ENCODE results near the gene CCM2. TPM values are rescaled to one million over a fixed set of nuclear protein-coding genes. Genes with fewer than 3 reads are reported as not detected.

Gene CCM2
- total and polyA plus RNA-seq, 8 donors = 1.8 to 39.0 (median 26.6) TPM

DNA sequence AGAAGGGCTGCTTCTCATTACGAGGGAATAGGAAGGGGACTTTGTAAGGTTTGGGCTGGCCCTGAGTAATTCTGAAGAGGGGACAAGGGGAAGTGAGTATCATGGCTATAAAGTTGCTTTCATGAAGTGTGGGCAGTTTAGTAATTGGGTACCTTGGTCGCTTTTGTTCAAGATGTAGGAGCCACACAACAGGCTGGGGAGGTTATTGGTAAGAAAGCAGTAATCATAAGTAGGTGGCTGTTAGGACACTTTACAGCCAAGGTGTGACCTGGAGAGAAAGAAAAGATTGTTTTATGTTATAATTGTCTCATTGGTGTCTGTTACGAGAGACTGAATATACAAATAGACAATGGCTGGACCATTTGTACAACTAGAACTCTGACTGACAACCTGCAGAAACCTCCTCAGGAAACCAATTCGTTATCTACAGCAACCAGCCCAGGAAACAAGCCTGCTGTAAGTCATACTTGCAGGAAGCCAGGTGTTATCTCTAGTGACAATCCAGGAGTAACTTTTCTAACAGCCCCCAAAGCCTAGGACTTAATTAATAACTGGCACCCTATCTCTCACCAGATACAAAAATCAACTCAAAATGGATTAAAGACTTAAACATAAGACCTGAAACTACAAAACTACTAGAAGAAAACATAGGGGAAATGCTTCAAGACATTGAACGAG, 5.0 kb upstream of the CCM2 start:
- H3K9me3 ChIP-seq = no peaks in the 10 kb centered on the region
- H3K36me3 ChIP-seq = no peaks in the 10 kb centered on the region
- H3K4me3 ChIP-seq = no peak overlapping the region
- TF ChIP-seq, protein P1, sequence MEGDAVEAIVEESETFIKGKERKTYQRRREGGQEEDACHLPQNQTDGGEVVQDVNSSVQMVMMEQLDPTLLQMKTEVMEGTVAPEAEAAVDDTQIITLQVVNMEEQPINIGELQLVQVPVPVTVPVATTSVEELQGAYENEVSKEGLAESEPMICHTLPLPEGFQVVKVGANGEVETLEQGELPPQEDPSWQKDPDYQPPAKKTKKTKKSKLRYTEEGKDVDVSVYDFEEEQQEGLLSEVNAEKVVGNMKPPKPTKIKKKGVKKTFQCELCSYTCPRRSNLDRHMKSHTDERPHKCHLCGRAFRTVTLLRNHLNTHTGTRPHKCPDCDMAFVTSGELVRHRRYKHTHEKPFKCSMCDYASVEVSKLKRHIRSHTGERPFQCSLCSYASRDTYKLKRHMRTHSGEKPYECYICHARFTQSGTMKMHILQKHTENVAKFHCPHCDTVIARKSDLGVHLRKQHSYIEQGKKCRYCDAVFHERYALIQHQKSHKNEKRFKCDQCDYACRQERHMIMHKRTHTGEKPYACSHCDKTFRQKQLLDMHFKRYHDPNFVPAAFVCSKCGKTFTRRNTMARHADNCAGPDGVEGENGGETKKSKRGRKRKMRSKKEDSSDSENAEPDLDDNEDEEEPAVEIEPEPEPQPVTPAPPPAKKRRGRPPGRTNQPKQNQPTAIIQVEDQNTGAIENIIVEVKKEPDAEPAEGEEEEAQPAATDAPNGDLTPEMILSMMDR (IDR thresholded peaks at IDR 0.05) = no peak
- TF ChIP-seq POLR2A (IDR thresholded peaks at IDR 0.05) = no peak
- no peak for TF ChIP-seq EP300 (IDR thresholded peaks at IDR 0.05)
- TF ChIP-seq POLR2AphosphoS5 (IDR thresholded peaks at IDR 0.05) = no peak
- peak overlapping the region in 1 of 5 donors; percentile 48 for H3K27ac ChIP-seq
- H3K27me3 ChIP-seq = no peaks in the 10 kb centered on the region
- DNase-seq = no peak
- 72 to 80% (median 75%) methylated on average over 5 of the region's 5 CpGs for WGBS, 5 donors
- intact Hi-C loops (cut with DNase I; ENCODE audit: low total_unique reads) = no loop called here
- peaks cover 0 to 8% (median 5%) of the 10 kb centered on the region in 4 donors for H3K4me1 ChIP-seq

DNA sequence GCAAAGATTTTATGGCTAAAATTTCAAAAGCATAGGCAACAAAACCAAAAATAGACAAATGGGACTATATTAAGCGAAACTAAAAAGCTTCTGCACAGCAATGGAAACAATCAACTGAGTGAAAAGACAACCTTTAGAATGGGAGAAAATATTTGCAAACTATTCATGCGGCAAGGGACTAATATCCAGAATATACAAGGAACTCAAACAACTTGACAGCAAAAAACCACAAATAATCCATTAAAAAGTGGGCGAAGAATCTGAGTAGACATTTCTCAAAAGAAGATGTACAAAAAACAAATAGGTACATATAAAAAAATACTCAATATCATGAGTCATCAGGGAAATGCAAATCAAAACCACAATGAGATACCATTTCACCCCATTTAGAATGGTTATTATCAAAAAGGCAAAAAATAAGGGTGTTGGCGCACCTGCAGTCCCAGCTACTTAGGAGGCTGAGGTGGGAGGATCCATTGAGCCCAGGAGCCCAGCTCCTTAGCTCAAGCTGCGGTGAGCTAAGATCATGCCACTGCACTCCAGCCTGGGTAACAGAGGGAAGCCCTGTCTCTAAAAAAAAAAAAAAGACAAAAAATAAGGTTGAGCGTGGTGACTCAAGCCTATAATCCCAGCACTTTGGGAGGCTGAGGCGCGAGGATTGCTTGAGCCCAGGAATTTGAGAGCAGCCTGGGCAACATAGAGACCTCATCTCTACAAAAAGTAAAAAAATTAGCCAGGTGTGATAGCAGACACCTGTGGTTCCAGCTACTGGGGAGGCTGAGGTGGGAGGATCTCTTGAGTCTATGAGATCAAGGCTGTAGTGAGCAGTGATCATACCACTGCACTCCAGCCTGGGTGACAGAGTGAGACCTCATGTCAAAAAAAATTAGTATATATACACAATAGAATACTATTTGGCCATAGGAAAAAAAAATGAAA, 4.2 kb upstream of the CCM2 start:
- peak overlapping the region in 1 of 5 donors; percentile 48 for H3K27ac ChIP-seq
- H3K4me3 ChIP-seq = no peak overlapping the region
- H3K27me3 ChIP-seq = no peaks in the 10 kb centered on the region
- H3K4me1 ChIP-seq = peaks cover 4 to 10% (median 5%) of the 10 kb centered on the region in 4 donors
- WGBS, 5 donors = 87 to 89% (median 88%) methylated on average over 8 of the region's 8 CpGs
- DNase-seq = no peak
- intact Hi-C loops (cut with DNase I; ENCODE audit: low total_unique reads) = no loop called here
- TF ChIP-seq EP300 (IDR thresholded peaks at IDR 0.05) (no peak), POLR2A (IDR thresholded peaks at IDR 0.05) (no peak), POLR2AphosphoS5 (IDR thresholded peaks at IDR 0.05) (no peak)
- TF ChIP-seq, protein P1 (IDR thresholded peaks at IDR 0.05) = no peak
- H3K36me3 ChIP-seq = no peaks in the 10 kb centered on the region
- no peaks in the 10 kb centered on the region for H3K9me3 ChIP-seq

DNA sequence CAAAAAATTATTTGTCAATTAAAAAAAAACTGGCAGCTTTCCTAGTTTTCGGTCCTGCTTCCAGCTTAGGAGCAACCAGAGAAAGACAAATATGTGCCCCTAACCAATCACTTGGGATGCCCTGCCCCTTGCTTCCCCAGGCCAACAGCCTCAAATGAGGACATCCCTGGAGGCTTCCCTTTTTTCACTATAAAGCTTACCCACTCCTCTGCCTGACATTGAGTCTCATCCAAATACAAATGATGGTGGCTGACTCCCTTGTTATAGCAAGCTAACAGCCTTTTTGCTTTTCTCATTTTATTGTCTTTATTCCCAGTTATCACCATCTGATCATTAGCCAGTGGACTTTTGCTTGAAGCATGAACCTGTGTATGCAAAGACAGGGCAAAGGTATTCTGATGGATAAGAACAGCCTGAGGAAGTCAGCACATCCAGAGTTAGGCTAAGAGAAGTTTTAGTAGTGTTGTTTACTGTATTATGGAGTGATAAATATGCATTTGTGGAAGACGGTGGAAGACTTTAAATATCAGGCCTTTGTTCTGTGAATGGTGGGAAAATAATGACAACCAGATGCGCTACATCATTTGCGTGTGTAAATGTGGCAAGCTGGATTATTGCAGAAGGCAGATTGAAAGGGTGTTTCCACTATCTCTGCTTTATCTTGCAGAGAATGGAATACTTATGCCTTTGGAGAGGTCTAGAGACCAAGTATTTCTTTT, 1.7 kb upstream of the CCM2 start:
- H3K4me1 ChIP-seq = peaks cover 11 to 29% (median 25%) of the 10 kb centered on the region in 4 donors
- peak overlapping the region in 3 of 4 donors; percentile 86 to 91 (median 87) for H3K4me3 ChIP-seq
- no peaks in the 10 kb centered on the region for H3K36me3 ChIP-seq
- H3K27ac ChIP-seq = peak overlapping the region in 4 of 5 donors; percentile 88 to 97 (median 92)
- TF ChIP-seq EP300 (IDR thresholded peaks at IDR 0.05) = no peak
- no peak for TF ChIP-seq POLR2AphosphoS5 (IDR thresholded peaks at IDR 0.05)
- no peak for TF ChIP-seq POLR2A (IDR thresholded peaks at IDR 0.05)
- TF ChIP-seq, protein P1 (IDR thresholded peaks at IDR 0.05) = no peak
- no peak for DNase-seq
- 88 to 93% (median 90%) methylated on average over 4 of the region's 4 CpGs for WGBS, 5 donors
- no peaks in the 10 kb centered on the region for H3K9me3 ChIP-seq
- intact Hi-C loops (cut with DNase I; ENCODE audit: low total_unique reads) = no loop called here
- H3K27me3 ChIP-seq = no peaks in the 10 kb centered on the region
